GM11168 (cell line): ENCODE results near the gene TMEM45B.

Source experiments
- in situ Hi-C: fragments of 300-500 bp; cut with MboI; formaldehyde crosslinking; loops from one replicate; pipeline ENCODE4 v1.12.0; 2022; ENCODE audit warnings: low sequenced_read_pairs; ENCODE audit not compliant: unreplicated experiment

TMEM45B gene

DNA sequence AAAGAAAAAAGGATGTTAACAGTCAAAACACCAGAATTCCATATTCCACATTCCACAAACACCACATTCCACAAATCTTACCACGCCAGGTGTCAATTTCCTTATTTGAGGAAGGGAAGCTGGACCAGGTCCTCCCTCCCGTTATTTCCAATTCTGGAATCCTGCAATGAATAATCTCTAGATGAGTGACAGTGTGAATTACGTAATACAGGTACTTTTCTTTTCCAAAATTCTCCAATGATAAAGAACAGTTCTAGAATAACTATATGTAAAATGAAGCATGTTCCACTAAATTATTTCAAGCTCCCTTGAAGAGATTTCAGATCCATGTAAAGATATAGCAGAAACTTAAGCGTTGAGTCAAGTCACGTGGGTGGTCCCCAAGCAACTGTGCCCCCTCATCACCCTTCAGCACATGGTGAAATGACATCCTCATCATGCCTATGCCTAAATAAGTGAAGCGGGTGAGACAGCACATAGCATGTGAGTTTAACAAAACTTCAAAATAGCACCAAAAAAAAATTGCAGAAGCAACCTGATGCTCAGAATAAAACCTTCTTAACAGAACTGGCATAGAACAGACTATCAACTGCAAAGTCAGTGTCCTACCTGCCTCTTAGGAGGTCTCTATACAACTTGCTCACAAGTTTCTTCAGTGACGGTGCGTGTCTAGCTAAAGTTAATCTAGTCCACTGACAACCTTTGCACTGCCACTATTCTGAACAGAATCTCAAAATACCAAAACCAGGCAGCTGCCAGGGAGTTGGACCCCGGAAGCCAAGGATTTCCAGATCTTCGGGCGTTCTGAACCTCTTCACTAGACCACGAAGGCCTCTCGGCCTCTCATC lies 78.9 kb downstream of the TMEM45B start:
- in situ Hi-C loops = no loop called here

DNA sequence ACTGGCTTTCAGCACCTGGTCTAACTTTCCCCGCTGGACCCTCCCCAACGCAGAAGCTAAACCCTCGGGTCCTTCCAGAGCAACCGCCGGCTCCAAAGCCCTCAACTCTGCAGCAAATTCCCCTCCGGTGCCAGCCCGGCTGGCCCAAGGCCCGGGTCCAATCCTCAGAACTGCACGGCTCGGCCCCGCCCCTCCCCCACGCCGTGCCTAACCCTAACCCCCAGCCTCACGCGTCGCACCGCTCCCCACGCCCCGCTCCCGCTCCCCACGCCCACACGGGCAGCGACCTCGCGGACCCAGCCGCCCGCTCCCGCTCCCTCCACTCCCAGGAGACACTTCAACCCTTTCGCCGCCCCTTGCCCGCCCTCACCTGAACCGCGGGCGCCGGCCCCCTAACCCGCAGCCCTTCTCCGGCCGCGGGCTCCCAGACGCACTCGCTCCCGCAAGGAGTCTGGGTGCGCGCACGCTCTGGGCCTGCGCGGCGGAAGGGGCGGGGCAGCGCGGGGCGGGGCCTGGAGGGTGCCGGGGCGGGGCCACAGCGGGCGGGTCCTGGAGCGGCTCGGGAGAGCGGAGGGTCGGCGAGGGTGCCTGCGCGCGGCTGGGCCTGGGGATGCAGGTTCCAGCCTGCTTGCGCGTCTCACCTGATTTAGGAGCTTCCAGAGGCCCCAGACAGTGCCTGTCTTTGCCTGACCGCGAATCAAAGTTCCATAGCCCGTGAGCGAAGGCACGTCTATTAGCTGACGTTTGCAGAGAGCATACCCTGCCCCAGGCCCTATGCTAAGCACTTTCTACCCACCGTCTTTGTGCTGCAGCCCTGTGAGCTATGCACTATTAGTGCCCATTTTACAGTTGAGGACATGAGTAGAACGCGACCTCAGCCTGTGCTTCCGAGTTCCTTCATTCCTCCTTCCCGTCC lies 79.7 kb downstream of the TMEM45B start, which contains the start of gene NFRKB:
NFRKB (minus strand) TSS at position 453 of the 916 bp plus-strand sequence. CDS start 2,729 bp downstream, outside the sequence.
- in situ Hi-C loops = no loop called here

DNA sequence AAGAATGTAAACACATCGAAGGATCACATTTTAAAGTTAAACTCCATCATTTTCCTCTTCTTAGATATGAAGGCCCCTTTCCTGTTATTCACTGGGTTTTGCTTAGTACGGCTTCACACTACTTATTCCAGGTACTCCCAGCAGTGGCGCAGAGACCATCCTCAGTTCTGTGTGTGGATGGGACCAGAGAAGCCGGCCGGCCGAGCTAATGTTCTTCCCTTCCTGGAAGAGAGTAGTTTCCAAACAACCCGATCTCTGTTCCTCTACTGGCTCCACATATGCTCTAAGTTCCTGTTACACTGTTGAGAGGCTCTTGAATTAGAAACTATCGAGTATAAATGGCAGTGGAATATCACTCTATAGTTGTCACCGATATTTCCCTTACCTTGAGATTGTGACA lies 80.4 kb downstream of the TMEM45B start:
- in situ Hi-C loops = no loop called here

DNA sequence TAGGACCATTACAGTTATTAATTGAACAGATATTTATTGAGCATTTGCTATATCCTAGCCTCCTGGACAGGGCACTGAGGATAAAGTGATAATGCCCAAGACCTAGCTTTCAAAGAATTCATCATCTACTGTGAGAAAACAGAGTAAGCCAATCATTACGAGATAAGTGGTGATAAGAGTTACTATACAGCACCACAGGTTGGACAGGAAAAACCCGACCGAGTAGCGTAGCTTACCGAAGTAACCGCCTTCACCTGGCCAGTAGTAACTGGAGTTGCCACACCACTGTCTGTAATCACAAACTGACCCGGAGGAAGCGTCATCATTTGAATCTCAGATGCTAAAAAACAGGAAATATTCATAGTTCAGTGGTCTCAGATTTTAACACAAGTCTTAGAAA lies 89.8 kb downstream of the TMEM45B start:
- in situ Hi-C loops = no loop called here
